ENCODE data around the gene UMOD. TPM values are rescaled to one million over a fixed set of nuclear protein-coding genes. Genes with fewer than 3 reads are reported as not detected.

Gene UMOD
- not detected in 2 replicates for total RNA-seq

DNA sequence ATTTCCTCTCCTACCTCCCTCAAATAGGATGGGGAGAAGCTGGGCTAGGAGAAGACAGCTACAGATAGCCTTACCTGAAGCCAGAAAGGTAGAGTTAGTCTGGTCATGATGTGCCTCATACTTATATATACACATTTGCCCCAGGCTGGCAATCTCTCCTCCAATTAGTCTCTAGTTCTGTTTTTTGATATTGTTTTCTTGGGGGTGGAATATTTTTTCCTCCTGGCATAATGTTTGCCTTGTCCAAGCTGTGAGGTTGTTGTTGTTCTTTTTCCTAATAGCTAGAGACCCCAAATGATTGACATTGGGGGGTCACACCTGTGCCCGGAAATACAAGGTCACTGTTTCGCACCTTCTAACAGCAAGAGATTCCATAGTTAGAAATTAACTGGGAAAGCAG, at the start of gene UMOD:
Gene UMOD (minus strand): TSS at position 101 of the 400 bp plus-strand sequence. CDS start 1,978 bp downstream, outside the sequence.

GRCh38 chr16:20327444-20328041, 25.0 kb downstream of the UMOD start, which contains the start of gene GP2:
Gene GP2, minus strand, starts transcription at chr16:20327513. Its CDS starts 1,082 bp downstream, at chr16:20326431.

Other genes with a start within 250 kb of the UMOD start
- gene GP2, start 25.2 kb downstream of the UMOD start, total RNA-seq, result not detected in 2 replicates
- gene PDILT, start 52.0 kb upstream of the UMOD start, total RNA-seq, result not detected in 2 replicates
- gene ACSM5, start 56.8 kb upstream of the UMOD start, total RNA-seq, result 0.17 TPM in 1 of 2 replicates, not detected in the other
- not detected in 2 replicates for gene ACSM2A, start 98.8 kb upstream of the UMOD start, total RNA-seq
- not detected in 2 replicates for gene ACSM2B, start 223.7 kb upstream of the UMOD start, total RNA-seq

Data from smooth muscle cell of trachea (primary cell).